KG1 (cell line): ENCODE results near the gene ATP10B.
"Not testable (repeated sequence)": the region's sequence is repeated elsewhere in the genome, so short reads cannot be mapped to it uniquely, and the experiment has no call there.

Source experiments
- DNase-seq: peaks from one replicate; lab custom pipeline; 2025; lab: John Stamatoyannopoulos, UW

The ATP10B gene

GRCh38 chr5:160749682-160750081, 102.3 kb downstream of the ATP10B start:
- no peak for DNase-seq

GRCh38 chr5:160749026-160749425, 103.0 kb downstream of the ATP10B start:
- no peak for DNase-seq

GRCh38 chr5:160747987-160748386, 104.0 kb downstream of the ATP10B start:
- no peak for DNase-seq

GRCh38 chr5:160747559-160747958, 104.5 kb downstream of the ATP10B start:
- no peak for DNase-seq

- no peak for DNase-seq
Measured at GRCh38 chr5:160744268-160745101, 107.5 kb downstream of the ATP10B start.

- no peak for DNase-seq
Measured at GRCh38 chr5:160743027-160743426, 109.0 kb downstream of the ATP10B start.

GRCh38 chr5:160742446-160742845, 109.6 kb downstream of the ATP10B start:
- DNase-seq = no peak

GRCh38 chr5:160727296-160727997, 124.6 kb downstream of the ATP10B start:
- DNase-seq = no peak

GRCh38 chr5:160726721-160727120, 125.3 kb downstream of the ATP10B start:
- no peak for DNase-seq

GRCh38 chr5:160720822-160721221, 131.2 kb downstream of the ATP10B start:
- no peak for DNase-seq

GRCh38 chr5:160715508-160715907, 136.5 kb downstream of the ATP10B start:
- not testable (repeated sequence) for DNase-seq

- no peak for DNase-seq
Measured at GRCh38 chr5:160703547-160704189, 148.3 kb downstream of the ATP10B start.

GRCh38 chr5:160702934-160703333, 149.1 kb downstream of the ATP10B start:
- DNase-seq = no peak

- DNase-seq = no peak
Measured at GRCh38 chr5:160702311-160702803, 149.7 kb downstream of the ATP10B start.

GRCh38 chr5:160701403-160701802, 150.6 kb downstream of the ATP10B start:
- no peak for DNase-seq

GRCh38 chr5:160699301-160699700, 152.7 kb downstream of the ATP10B start:
- DNase-seq = no peak

- DNase-seq = no peak
Measured at GRCh38 chr5:160697281-160697680, 154.7 kb downstream of the ATP10B start.

GRCh38 chr5:160694896-160695295, 157.1 kb downstream of the ATP10B start:
- DNase-seq = no peak

- no peak for DNase-seq
Measured at GRCh38 chr5:160693831-160694465, 158.1 kb downstream of the ATP10B start.

- no peak for DNase-seq
Measured at GRCh38 chr5:160692271-160692670, 159.7 kb downstream of the ATP10B start.

GRCh38 chr5:160685695-160686094, 166.3 kb downstream of the ATP10B start:
- DNase-seq = no peak

- DNase-seq = no peak
Measured at GRCh38 chr5:160685219-160685618, 166.8 kb downstream of the ATP10B start.
